Retinal pigment epithelial cell (primary cell): ENCODE measurements around the gene ZNF497.

Experiments used
- DNase-seq: peaks from one replicate; pipeline ENCODE4 v3.0.0-alpha.2; 2010; ENCODE audit warnings: low read depth
- H3K4me3 ChIP-seq: 2 replicates; pipeline ENCODE4 v1.5.1; 2011; ENCODE audit warnings: mild to moderate bottlenecking, low read length, control low read depth, moderate library complexity
- TF ChIP-seq, protein P1 (sequence below): conservative IDR thresholded peaks from 2 replicates; pipeline ENCODE4 v1.5.1; 2011; ENCODE audit warnings: low read depth, low read length, control low read depth, inconsistent platforms

ZNF497 gene

DNA sequence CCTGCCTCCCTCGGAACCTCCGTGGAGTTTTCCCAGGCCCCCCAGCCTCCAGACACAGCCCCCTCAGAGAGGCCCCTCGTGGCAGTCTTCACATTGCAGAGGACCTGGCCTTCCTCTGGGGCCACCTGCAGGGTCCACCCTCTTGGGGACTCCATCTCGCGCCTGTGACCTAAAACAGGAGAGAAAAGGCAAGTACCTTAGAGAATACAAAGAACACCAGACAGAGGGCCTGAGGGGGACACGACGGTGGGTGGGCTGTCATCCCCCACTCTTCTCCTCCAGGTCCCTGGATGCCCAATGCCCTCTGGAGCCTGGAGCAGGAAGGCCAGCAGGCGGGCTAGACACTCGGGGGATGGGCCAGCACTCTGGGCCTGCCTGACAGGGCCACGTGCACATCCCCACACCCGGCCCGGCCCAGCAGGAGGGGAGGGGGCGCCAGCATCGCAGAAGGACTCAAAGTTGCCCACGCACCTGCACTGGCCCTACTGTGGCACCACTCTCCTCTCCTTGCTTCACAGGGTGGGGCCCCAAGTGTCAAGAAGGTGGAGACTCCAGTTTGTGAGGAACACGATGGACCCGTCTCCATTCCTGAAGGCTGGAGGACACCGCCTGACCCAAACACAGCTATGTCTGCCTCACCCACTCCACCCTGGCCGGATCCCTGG, 4.9 kb downstream of the ZNF497 start:
- no peak overlapping the region for H3K4me3 ChIP-seq
- TF ChIP-seq, protein P1, sequence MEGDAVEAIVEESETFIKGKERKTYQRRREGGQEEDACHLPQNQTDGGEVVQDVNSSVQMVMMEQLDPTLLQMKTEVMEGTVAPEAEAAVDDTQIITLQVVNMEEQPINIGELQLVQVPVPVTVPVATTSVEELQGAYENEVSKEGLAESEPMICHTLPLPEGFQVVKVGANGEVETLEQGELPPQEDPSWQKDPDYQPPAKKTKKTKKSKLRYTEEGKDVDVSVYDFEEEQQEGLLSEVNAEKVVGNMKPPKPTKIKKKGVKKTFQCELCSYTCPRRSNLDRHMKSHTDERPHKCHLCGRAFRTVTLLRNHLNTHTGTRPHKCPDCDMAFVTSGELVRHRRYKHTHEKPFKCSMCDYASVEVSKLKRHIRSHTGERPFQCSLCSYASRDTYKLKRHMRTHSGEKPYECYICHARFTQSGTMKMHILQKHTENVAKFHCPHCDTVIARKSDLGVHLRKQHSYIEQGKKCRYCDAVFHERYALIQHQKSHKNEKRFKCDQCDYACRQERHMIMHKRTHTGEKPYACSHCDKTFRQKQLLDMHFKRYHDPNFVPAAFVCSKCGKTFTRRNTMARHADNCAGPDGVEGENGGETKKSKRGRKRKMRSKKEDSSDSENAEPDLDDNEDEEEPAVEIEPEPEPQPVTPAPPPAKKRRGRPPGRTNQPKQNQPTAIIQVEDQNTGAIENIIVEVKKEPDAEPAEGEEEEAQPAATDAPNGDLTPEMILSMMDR, result no peak
- no peak for DNase-seq

DNA sequence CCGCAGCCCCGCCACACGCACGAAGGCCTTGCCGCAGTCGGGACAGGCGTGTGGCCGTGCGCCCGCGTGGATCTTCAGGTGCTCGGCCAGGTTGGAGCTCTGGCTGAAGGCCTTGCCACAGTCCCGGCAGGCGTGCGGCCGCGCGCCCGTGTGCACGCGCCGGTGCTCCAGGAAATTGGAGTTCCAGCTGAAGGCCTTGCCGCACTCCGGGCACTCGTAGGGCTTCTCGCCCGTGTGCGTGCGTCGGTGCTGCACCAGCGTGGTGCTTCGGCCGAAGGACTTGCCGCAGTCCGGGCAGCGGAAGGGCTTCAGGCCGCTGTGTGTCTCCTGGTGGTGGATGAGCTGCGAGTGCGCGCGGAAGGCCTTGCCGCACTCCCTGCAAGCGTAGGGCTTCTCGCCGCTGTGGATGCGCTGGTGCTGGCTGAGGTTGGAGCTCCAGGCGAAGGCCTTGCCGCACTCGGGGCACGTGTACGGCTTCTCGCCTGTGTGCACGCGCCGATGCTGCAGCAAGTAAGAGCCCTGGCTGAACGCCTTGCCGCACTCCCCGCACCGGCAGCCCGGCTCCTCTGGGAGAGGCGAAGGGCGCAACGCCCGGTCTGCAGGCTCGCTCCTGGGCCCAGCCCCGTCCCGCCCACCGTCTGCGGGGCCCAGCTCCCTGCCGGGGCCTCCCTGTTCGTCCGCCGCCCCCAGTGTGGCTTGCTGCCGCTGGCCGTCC, 5.6 kb downstream of the ZNF497 start:
- TF ChIP-seq, protein P1, result no peak
- DNase-seq, result no peak
- no peak overlapping the region for H3K4me3 ChIP-seq

DNA sequence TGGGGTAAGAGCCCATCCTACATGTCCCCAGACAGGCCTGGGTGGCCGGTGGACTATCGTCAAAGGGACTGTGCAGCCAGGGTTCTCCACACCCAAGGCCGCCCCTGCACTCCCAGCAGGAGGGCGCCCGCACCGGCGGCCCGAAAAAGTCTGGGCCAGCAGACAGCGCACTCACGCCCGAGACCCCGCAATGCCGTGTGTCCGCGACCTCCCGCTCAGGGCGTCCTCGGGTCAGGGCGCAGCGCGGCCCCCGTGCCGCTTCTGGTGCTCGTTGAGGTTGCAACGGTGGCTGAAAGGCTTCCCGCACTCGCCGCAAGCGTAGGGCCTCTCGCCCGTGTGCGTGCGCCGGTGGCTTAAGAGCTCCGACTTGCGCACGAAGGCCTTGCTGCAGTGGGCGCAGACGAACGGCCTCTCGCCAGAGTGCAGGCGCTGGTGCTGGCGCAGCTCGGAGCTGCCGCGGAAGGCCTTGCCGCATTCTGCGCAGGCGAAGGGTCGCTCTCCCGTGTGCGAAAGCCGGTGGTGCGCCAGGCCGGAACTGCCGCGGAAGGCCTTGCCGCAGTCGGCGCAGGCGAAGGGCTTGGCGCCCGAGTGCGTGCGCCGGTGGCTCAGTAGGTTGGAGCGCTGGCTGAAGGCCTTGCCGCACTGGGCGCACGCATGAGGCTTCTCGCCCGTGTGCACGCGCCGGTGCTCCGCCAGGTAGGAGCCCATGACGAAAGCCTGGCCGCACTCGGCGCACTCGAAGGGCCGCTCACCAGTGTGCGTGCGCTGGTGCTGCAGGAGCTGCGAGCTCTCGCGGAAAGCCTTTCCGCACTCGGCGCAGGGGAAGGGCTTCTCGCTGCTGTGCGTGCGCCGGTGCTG, 6.4 kb downstream of the ZNF497 start:
- TF ChIP-seq, protein P1, result no peak
- no peak overlapping the region for H3K4me3 ChIP-seq
- no peak for DNase-seq

DNA sequence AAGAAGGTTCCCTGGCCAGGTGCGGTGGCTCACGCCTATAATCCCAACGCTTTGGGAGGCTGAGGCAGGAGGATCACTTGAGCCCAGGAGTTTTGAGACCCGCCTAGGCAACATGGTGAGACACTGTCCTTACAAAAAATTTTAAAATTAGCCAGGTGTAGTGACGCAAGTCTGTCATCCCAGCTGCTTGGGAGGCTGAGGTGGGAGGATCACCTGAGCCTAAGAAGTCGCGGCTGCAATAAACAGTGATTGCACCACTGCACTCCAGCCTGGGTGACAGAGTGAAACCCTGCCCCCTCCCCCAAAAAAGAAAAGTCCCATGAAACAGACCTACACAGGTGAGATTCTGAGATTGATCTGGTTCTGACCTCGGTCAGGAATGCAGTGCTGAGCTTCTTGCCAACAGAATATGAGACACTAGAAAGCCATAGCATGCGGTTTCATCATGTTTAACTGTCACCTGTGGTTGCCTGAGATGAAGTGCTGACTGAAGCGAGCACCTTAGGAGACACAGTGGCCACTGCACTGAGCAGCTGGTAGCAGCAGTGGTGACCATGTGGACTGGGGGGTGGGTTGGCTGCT, 7.2 kb downstream of the ZNF497 start:
- TF ChIP-seq, protein P1, result no peak
- no peak overlapping the region for H3K4me3 ChIP-seq
- DNase-seq, result no peak

DNA sequence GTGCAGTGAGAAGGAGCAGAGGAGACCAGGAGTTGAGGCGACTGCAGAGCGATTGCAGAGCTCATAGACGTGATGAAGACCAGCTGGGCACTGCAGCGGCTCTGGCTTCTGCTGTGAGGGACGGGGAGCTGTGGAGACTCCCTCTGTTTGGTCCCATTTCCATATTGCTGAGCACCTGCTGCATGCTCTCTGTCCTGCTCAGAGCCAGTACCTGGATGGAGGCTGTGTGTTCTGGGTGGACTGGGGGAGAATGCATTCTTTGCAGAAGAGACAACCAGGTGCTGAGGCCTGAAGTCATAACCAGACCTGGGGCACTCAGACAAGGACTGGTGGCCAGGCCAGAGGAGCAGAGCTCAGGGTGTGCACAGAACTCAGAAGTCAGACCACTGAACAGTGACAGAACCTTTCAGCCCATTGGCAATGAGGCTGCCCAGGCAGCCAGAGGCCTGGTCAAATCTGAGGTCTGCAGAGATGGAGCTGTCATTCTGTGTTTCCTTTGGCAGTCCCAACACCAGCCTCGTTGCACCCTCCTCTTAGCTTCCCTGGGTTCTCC, 8.0 kb downstream of the ZNF497 start:
- no peak for DNase-seq
- H3K4me3 ChIP-seq, result no peak overlapping the region
- TF ChIP-seq, protein P1, result no peak

DNA sequence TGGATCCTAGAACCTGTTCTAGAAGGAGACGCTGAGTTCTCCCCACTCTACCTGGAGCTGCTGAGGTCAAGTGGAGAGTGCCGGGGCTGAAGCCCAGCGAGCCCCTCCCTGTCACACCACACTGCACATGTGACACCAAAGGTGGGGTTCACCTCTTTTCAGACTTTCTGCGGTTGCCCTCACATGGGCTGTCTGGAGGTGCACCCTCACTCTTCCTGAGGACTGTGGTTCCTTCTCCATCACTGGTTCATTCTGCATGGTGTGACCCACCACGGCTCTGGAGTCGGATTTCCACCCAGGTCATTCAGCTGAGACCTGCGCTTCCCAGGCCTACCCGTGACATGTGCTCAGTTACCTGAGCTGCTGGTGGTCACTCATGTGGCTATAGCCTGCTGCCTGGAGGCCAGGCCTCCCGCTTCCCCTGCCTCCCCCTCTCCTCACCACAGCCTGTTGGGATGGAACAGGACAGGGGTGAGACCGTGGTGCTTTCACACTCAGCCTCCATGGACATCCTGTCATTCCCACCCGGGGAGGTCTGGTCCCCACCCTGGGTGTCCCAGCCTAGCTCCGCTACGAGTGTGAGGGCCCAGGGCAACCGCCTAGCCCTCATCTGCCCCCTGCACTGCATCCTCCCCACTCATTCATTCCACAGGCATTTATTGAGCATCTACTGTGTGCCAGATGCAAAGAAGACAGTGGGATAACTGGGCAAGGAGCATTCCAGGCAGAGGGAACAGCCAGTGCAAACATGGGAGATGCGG, 8.7 kb downstream of the ZNF497 start:
- DNase-seq, result no peak
- TF ChIP-seq, protein P1, result no peak
- no peak overlapping the region for H3K4me3 ChIP-seq
